GM13977 (cell line): ENCODE measurements around the gene CCDC9B.

Experiments
- DNase-seq: peaks from one replicate; pipeline ENCODE4 v3.0.0; 2012; ENCODE audit warnings: low spot score
- CTCF ChIP-seq: IDR thresholded peaks from 2 replicates; pipeline ENCODE4 v1.5.1; 2012; ENCODE audit warnings: mild to moderate bottlenecking, control low read depth; ENCODE audit not compliant: insufficient read depth; ENCODE audit errors: extremely low read depth, missing control alignments
- in situ Hi-C: fragments of 300-500 bp; cut with MboI; formaldehyde crosslinking; loops from one replicate; pipeline ENCODE4 v1.12.0; 2022; ENCODE audit warnings: low sequenced_read_pairs, low pct_unique_long_range_greater_than_20kb, mixed read lengths, inconsistent platforms; ENCODE audit not compliant: unreplicated experiment

Gene CCDC9B

DNA sequence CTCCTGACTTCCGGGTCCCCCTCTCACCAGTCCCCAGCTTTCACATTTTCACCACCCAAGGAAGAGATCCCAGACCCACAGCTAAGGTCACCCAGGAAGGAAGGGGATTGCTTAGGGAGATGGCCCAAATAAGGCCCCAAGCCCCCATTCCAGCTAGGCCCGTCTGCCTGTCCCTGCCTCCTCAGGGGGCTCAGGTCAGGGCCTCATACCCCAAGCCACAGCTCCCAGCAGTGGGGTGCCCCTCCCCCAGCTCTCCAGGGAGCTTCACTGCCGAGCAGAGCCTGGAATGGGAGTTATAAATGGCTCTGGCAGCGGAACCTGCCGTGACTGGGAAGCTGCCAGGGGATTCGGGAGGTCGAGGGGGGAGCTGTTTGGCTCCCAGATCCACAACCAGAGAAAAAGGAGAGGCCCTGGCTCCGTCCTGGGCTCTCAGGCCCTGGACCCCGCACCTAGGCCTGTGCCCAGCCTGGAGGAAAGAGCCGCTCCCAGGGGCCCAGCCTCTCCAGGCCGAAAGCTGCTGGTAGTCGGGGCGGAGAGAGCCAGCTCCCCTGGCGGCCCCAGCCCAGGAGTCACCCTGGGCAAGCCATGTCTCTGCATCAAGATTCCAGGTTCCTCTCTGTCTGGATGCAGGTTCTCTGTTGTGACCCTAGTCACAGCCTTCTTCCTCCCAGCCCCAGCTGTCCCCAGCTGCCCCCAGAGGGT is 550 bp downstream of the CCDC9B start:
- in situ Hi-C loops = no loop called here
- DNase-seq = no peak
- TF ChIP-seq CTCF = no peak

DNA sequence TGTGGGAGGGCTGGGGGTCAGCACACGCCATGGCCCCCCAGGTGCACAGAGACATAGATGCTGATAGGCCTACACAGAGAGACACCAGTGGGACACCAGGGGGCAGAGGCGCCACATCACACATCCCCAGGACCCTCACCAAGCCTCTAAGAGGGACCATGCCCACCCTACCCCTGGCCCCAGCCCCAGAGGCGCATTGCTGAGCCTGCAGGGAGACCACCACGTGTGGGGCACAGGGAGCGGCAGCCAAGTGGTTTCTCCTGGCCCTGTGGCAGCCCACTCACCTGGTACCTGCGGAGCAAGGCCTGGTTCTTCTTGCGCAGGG is 1.2 kb downstream of the CCDC9B start:
- no peak for DNase-seq
- no peak for TF ChIP-seq CTCF
- in situ Hi-C loops = loop anchor here (5.0 kb wide), 1 partner anchor 83 kb away; no protein-coding TSS in a partner anchor

- DNase-seq = no peak
- TF ChIP-seq CTCF = no peak
- in situ Hi-C loops = loop anchor here (5.0 kb wide), 1 partner anchor 83 kb away; no protein-coding TSS in a partner anchor
These were observed 1.7 kb downstream of the CCDC9B start for GRCh38 chr15:40338921-40339620.

- in situ Hi-C loops = loop anchor here (5.0 kb wide), 1 partner anchor 84 kb away; no protein-coding TSS in a partner anchor
- peak; percentile 95 for DNase-seq
- TF ChIP-seq CTCF = peak; percentile 89
These were observed 2.6 kb downstream of the CCDC9B start for GRCh38 chr15:40338041-40338657.

- no peak for TF ChIP-seq CTCF
- in situ Hi-C loops = loop anchor here (5.0 kb wide), 1 partner anchor 85 kb away; no protein-coding TSS in a partner anchor
These were observed 3.1 kb downstream of the CCDC9B start for GRCh38 chr15:40337597-40337996.

GRCh38 chr15:40336744-40337122 is 4.0 kb downstream of the CCDC9B start:
- peak; percentile 81 for DNase-seq
- in situ Hi-C loops = loop anchor here (5.0 kb wide), 1 partner anchor 86 kb away; no protein-coding TSS in a partner anchor
- TF ChIP-seq CTCF = peak; percentile 70

More at GRCh38 chr15:40337597-40337996, 3.1 kb downstream of the CCDC9B start:
- no peak for DNase-seq
